SK-N-SH (cell line): Measurements from ENCODE around the gene LDB3. TPM values are rescaled to one million over a fixed set of nuclear protein-coding genes. Genes with fewer than 3 reads are reported as not detected.

ENCODE experiments used
- CTCF ChIA-PET: fragments of 300-600, 350-600 bp; formaldehyde crosslinking; extraction: SDS; loops from one replicate; lab custom pipeline; 2021; lab: Yijun Ruan, JAX
- POLR2A ChIA-PET: fragments of 350-600 bp; sonication (Branson Sonifier 250); formaldehyde crosslinking; extraction: SDS; loops from one replicate; lab custom pipeline; 2020; ENCODE audit warnings: antibody characterized with exemption, inconsistent platforms; lab: Yijun Ruan, JAX
- DNase-seq: peaks from one replicate; pipeline ENCODE4 v3.0.0; 2012
- H2AFZ ChIP-seq: fragments of 200-600 bp; sonication (generic); 2 replicates; pipeline ENCODE4 v1.8.1; 2016; ENCODE audit warnings: antibody characterized with exemption, mild to moderate bottlenecking, low read depth
- H3F3A ChIP-seq: fragments of 200-600 bp; sonication (generic); replicated peaks from 2 replicates; pipeline ENCODE3; 2016; ENCODE audit warnings: antibody characterized with exemption, mild to moderate bottlenecking; ENCODE audit not compliant: insufficient read depth
- H3K27ac ChIP-seq, 2 experiments: fragments of 200-500 bp in 1 of 2; fragments of 200-600 bp in 1 of 2; sonication (Bioruptor generic) in 1 of 2; sonication (generic), shearing (Covaris generic) in 1 of 2; 2 replicates each; pipeline versions ENCODE4 v1.5.1 to v1.6.1; 2014 to 2016; ENCODE audit warnings: low read depth in 2 of 2, inconsistent platforms in 1 of 2, low read length in 1 of 2, mild to moderate bottlenecking in 1 of 2, mixed read lengths in 1 of 2
- H3K27me3 ChIP-seq: fragments of 200-600 bp; sonication (generic), shearing (Covaris generic); 2 replicates; pipeline ENCODE4 v1.6.1; 2016; ENCODE audit warnings: mixed run types; ENCODE audit not compliant: insufficient read depth
- H3K36me3 ChIP-seq, 2 experiments: fragments of 200-500 bp in 1 of 2; fragments of 200-600 bp in 1 of 2; sonication (Bioruptor generic) in 1 of 2; sonication (generic) in 1 of 2; replicated peaks in 1 of 2; 2 replicates each; pipeline versions ENCODE3 to v1.5.1; 2014 to 2016; ENCODE audit warnings: low read length in 1 of 2, mild to moderate bottlenecking in 1 of 2; ENCODE audit not compliant: insufficient read depth in 2 of 2, control insufficient read depth in 1 of 2
- H3K4me1 ChIP-seq, 2 experiments: fragments of 200-500 bp in 1 of 2; fragments of 200-600 bp in 1 of 2; sonication (Bioruptor generic) in 1 of 2; sonication (generic), shearing (Covaris generic) in 1 of 2; 2 replicates each; pipeline versions ENCODE4 v1.5.1 to v1.6.1; 2014 to 2016; ENCODE audit warnings: low read depth in 1 of 2, low read length in 1 of 2, mixed run types in 1 of 2; ENCODE audit not compliant: insufficient read depth in 2 of 2, control insufficient read depth in 1 of 2
- H3K4me2 ChIP-seq: fragments of 200-600 bp; sonication (generic), shearing (Covaris generic); 2 replicates; pipeline ENCODE4 v1.6.1; 2017; ENCODE audit warnings: mixed run types
- H3K4me3 ChIP-seq, 2 experiments: fragments of 200-500 bp in 1 of 2; fragments of 200-600 bp in 1 of 2; sonication (Bioruptor generic) in 1 of 2; sonication (generic), shearing (Covaris generic) in 1 of 2; 2 replicates each; pipeline versions ENCODE4 v1.5.1 to v1.8.1; 2014 to 2016; ENCODE audit warnings: low read depth in 2 of 2, inconsistent platforms in 1 of 2, low read length in 1 of 2, mild to moderate bottlenecking in 1 of 2, mixed read lengths in 1 of 2, moderate library complexity in 1 of 2
- H3K79me2 ChIP-seq: fragments of 200-600 bp; sonication (generic); 2 replicates; pipeline ENCODE4 v1.8.1; 2017; ENCODE audit warnings: mild to moderate bottlenecking; ENCODE audit not compliant: insufficient read depth
- H3K9ac ChIP-seq: fragments of 200-600 bp; sonication (generic); 2 replicates; pipeline ENCODE4 v1.6.1; 2017; ENCODE audit warnings: mixed run types
- H3K9me2 ChIP-seq: fragments of 200-600 bp; sonication (generic); 2 replicates; pipeline ENCODE4 v1.6.1; 2017; ENCODE audit warnings: mixed run types
- H3K9me3 ChIP-seq: fragments of 200-600 bp; sonication (generic); 2 replicates; pipeline ENCODE4 v1.6.1; 2017; ENCODE audit warnings: mixed run types, mild to moderate bottlenecking, moderate library complexity
- H4K20me1 ChIP-seq: fragments of 200-600 bp; sonication (generic); 2 replicates; pipeline ENCODE4 v1.6.1; 2017; ENCODE audit warnings: mild to moderate bottlenecking, mixed run types; ENCODE audit not compliant: insufficient read depth
- CHD2 ChIP-seq: fragments of 150-350 bp; IDR thresholded peaks from 2 replicates; pipeline ENCODE4 v1.6.1; 2018; ENCODE audit warnings: low read length; ENCODE audit not compliant: partially characterized antibody
- CTCF ChIP-seq: fragments of 200-600 bp; sonication (generic); IDR thresholded peaks from 2 replicates; pipeline ENCODE4 v1.6.1; 2017; ENCODE audit warnings: antibody characterized with exemption, mild to moderate bottlenecking, moderate library complexity
- ELF1 ChIP-seq: IDR thresholded peaks from 2 replicates; pipeline ENCODE4 v1.4.0; 2012
- EP300 ChIP-seq, 2 experiments: IDR thresholded peaks; 2 replicates each; pipeline versions ENCODE4 v1.4.0 to v1.6.1; 2012; ENCODE audit warnings: borderline replicate concordance in 1 of 2, low read depth in 1 of 2, low read length in 1 of 2
- FOSL2 ChIP-seq: IDR thresholded peaks from 2 replicates; pipeline ENCODE4 v1.4.0; 2012; ENCODE audit warnings: low read depth, mild to moderate bottlenecking, moderate library complexity, borderline replicate concordance
- FOXJ3 ChIP-seq: sonication (generic); formaldehyde crosslinking; IDR thresholded peaks from 2 replicates; pipeline ENCODE4 v1.5.1; 2020; ENCODE audit warnings: mild to moderate bottlenecking, missing genetic modification reagents
- MEF2A ChIP-seq: IDR thresholded peaks from 2 replicates; pipeline ENCODE4 v1.4.0; 2012; ENCODE audit warnings: low read depth, borderline replicate concordance
- MXI1 ChIP-seq: IDR thresholded peaks from 2 replicates; pipeline ENCODE4 v1.6.1; 2012; ENCODE audit warnings: mild to moderate bottlenecking, low read depth, low read length, improper control_type of control experiment
- NFIC ChIP-seq: IDR thresholded peaks from 2 replicates; pipeline ENCODE4 v1.4.0; 2012; ENCODE audit warnings: borderline replicate concordance
- PBX3 ChIP-seq: IDR thresholded peaks from 2 replicates; pipeline ENCODE4; 2012
- RAD21 ChIP-seq: IDR thresholded peaks from 2 replicates; pipeline ENCODE4 v1.6.1; 2012; ENCODE audit warnings: mild to moderate bottlenecking, low read length
- RCOR1 ChIP-seq: fragments of 150-350 bp; IDR thresholded peaks from 2 replicates; pipeline ENCODE4 v1.6.1; 2017; ENCODE audit warnings: antibody characterized with exemption, low read length
- SMC3 ChIP-seq: IDR thresholded peaks from 2 replicates; pipeline ENCODE4 v1.6.1; 2012; ENCODE audit warnings: low read depth, low read length, improper control_type of control experiment
- USF1 ChIP-seq: IDR thresholded peaks from 2 replicates; pipeline ENCODE4 v1.4.0; 2012; ENCODE audit warnings: low read depth, borderline replicate concordance
- YY1 ChIP-seq: IDR thresholded peaks from 2 replicates; pipeline ENCODE4 v1.4.0; 2012; ENCODE audit warnings: low read depth, mild to moderate bottlenecking
- ZBTB33 ChIP-seq: IDR thresholded peaks from 2 replicates; pipeline ENCODE4 v1.4.0; 2012; ENCODE audit warnings: low read depth, borderline replicate concordance
- WGBS: methylation state at CpG from one replicate; pipeline ENCODE4 v1.1.6; 2017; ENCODE audit warnings: low lambda C conversion rate; 5-methylcytosine and 5-hydroxymethylcytosine counted together
- polyA plus RNA-seq, 3 experiments: library from polyadenylated mRNA; depleted of rRNA; stranded (reverse); fragments of >200 nt; gene quantifications; 2 replicates each; pipeline ENCODE4 v1.2.3, GENCODE V29; 2012

Gene LDB3
- polyA plus RNA-seq, 1 of the 3 experiments (the other 2 are of a cell fraction) = 0.48 TPM

GRCh38 chr10:86642021-86642420 is 26.3 kb upstream of the LDB3 start (continued):
- no peak; the same call in 1 of the 2 replicates for TF ChIP-seq CTCF
- no peak for TF ChIP-seq YY1
- no peak for TF ChIP-seq ELF1
- TF ChIP-seq MXI1 = no peak
- no peak for TF ChIP-seq NFIC
- TF ChIP-seq RAD21 = peak; percentile 65
- TF ChIP-seq SMC3 = peak; percentile 28; the same call in 1 of the 2 replicates
- no peak for TF ChIP-seq FOXJ3

- Histone ChIP-seq H3K9ac (no peak overlapping the region), H3F3A (no peaks in the 10 kb centered on the region), H3K27me3 (no peaks in the 10 kb centered on the region), H4K20me1 (no peaks in the 10 kb centered on the region), H3K27ac (no peak overlapping the region), H3K4me2 (peak overlapping the region; percentile 52; the same call in 1 of the 2 replicates), H3K9me3 (no peaks in the 10 kb centered on the region), H3K9me2 (no peaks in the 10 kb centered on the region), H2AFZ (no peak overlapping the region), H3K36me3 (no peaks in the 10 kb centered on the region), H3K4me3 (no peak overlapping the region), H3K4me1 (peaks cover 0 to 15% of the 10 kb centered on the region in 2 experiments; a peak in 2 of 4 replicates), H3K79me2 (no peaks in the 10 kb centered on the region)
- ChIA-PET CTCF (interaction anchor here (0.7 to 3.7 kb wide), 15 partner anchors 8 to 275 kb away, joined by 3 to 36 read pairs (median 4); no protein-coding TSS in a partner anchor), POLR2A (no interaction called here)
- TF ChIP-seq RAD21 (peak; percentile 14; the same call in 1 of the 2 replicates), SMC3 (peak; percentile 21; the same call in 1 of the 2 replicates), MEF2A (no peak), CTCF (0 out of 2 replicates have a peak, but pooled peaks have one; percentile 5)
- DNase-seq = peak; percentile 8
- 55% methylated on average over 5 of the region's 5 CpGs for WGBS
Observed at GRCh38 chr10:86642499-86642898, 25.8 kb upstream of the LDB3 start.

GRCh38 chr10:86644152-86644793 is 24.0 kb upstream of the LDB3 start:
- no peaks in the 10 kb centered on the region for H3K9me2 ChIP-seq
- H3K79me2 ChIP-seq = no peaks in the 10 kb centered on the region
- DNase-seq = peak; percentile 29
- no peaks in the 10 kb centered on the region for H3K27me3 ChIP-seq
- peaks cover 6 to 30% of the 10 kb centered on the region in 2 experiments for H3K4me1 ChIP-seq
- H3K9ac ChIP-seq = no peak overlapping the region
- H2AFZ ChIP-seq = no peak overlapping the region
- CTCF ChIA-PET = interaction anchor here (0.8 to 3.7 kb wide), 8 partner anchors 10 to 55 kb away, joined by 3 to 36 read pairs (median 4); partner anchors contain the start of gene OPN4
- no peaks in the 10 kb centered on the region for H3K9me3 ChIP-seq
- H3K36me3 ChIP-seq = no peaks in the 10 kb centered on the region
- peaks cover 11% of the 10 kb centered on the region for H3F3A ChIP-seq
- H3K27ac ChIP-seq = peak overlapping the region in 1 of 2 experiments; percentile 13; a peak in 1 of 4 replicates
- WGBS = 58% methylated on average over 5 of the region's 5 CpGs
- no peaks in the 10 kb centered on the region for H4K20me1 ChIP-seq
- POLR2A ChIA-PET = no interaction called here
- H3K4me2 ChIP-seq = 0 out of 2 replicates have a peak overlapping the region, but pooled peaks have one; percentile 38
- H3K4me3 ChIP-seq = no peak overlapping the region
- TF ChIP-seq PBX3 = peak; percentile 53; the same call in 1 of the 2 replicates
- no peak for TF ChIP-seq USF1
- TF ChIP-seq ZBTB33 = no peak
- no peak for TF ChIP-seq MXI1
- no peak for TF ChIP-seq EP300 (IDR thresholded peaks at IDR 0.05; ENCODE audit: borderline replicate concordance in 1 of 2, low read depth in 1 of 2, low read length in 1 of 2)
- TF ChIP-seq FOSL2 = no peak
- no peak for TF ChIP-seq CHD2
- no peak for TF ChIP-seq RCOR1
